Activated CD4-positive, alpha-beta T cell treated with anti-CD3 and anti-CD28 coated beads, Interleukin-2, amount 50 U/mL, for 16 hours (primary cell): Measurements from ENCODE around the gene PDE6D.
A peak's percentile ranks its signal among the peaks of the same experiment; 100 is the strongest.

Experiments
- DNase-seq: peaks from one replicate; pipeline ENCODE4 v3.0.0-alpha.2; 2020

Gene PDE6D

DNA sequence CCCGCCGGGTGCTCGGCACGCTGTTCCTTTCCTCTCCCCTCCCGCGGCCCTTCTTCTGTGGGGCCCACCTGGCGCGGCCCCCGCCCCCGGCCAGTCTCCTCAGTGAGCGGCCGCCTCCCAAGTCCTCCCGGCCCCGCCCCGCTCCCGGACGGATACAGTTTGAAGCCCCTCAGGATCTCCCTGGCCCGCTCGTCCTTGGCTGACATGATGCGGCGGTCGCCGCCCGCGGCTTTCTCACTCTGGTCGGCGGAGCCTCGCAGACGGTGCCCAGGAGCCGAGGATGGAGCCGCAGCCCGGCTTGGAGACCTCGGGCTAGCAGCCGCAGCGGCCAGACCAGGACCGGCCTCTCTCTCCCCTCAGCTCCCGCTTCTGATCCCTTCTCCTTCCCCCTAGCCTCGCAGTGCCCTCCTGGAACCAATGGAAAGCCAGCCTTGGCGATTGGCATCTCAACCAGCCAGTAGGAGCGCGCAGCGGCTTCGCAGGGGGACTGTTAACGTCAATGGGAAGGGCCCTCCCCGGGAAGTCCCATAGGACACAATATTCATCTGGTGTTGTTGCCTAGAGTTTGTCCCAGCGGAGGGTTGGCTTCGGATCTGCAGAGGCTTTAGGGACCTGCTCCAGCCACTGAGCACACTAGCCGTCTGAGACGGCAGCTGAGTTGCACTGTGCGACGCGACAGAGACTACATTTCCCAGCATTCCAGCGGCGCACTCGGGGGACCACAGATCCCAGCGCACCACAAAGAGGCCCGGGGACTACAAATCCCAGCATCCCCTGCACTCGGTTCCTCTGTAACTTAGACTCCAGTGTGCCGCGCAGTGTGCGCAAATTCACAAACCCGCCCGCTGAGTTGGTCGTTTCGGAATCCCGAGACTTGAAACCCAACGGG, at the start of gene PDE6D:
Gene PDE6D (minus strand): TSS at position 374 of the 889 bp plus-strand sequence. CDS start 168 bp downstream, at position 206.
- peak; percentile 98 for DNase-seq

DNA sequence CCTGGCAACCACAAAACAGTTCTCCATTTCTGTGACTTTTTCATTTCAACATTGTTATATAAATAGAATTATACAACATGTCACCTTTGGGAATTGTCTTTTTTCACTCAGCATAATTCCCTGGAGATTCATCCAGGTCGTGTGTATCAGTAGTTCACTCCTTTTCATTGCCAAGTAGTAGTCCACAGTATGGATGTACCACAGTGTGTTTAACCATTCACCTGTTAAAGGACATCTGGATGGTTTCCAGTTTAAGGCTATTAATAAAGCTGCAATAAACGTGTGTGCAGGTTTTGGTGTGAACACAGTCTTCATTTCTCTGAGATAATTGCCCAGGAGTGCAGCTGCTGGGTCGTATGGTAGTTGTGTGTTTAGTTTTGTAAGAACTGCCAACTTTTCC, 40.8 kb upstream of the PDE6D start:
- DNase-seq: no peak

DNA sequence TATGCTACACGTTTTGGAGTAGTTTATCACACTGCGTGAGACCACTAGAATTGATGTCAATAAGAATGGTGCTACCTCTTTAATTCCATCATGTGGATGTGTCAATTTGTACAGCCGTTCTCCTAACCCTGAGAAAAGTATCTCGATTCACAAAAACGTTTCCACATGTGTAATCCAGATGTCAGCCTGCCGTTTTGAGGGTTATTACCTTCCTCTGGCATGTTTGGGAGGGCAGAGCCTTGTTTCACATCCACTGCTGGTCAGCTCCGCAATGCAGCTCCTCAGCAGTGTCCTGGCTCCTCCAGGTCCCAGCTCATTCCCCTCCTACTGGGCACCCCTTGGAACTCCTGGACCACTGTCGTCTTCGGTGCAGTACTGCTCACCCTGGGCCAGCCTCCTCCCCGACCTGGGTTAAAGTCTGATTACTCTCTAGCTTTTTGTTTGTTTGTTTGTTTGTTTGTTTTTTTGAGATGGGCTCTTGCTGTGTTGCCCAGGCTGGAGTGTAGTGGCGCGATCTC, 39.8 kb upstream of the PDE6D start:
- DNase-seq: no peak

DNA sequence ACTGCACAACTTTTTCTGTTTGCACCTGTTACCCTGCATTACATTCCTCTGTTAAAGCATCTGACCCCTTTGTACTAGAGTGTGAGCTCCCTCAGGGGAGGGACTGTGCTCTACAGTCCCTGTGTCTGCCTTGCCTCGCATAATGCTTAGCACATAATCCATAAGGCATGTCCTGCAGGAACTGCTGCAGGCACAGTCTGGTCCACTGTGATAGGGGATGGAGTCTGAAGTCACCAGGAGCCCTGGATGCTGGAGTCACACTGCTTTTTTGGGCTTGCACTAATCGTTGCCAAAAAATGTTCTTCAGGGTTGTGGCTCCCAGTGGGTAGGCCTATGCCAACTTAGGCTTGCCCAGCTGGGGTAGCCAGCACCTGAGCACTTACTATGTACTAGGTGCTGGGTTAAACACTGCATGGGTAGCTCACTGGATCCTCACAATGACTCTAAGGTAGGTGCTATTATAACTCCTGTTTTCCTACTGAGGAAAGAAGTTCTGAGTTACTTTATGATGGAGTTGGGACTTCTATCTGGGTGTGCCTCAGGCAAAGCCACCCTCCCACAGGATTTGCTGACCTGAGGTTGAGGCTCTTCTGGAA, 38.5 kb upstream of the PDE6D start:
- no peak for DNase-seq

DNA sequence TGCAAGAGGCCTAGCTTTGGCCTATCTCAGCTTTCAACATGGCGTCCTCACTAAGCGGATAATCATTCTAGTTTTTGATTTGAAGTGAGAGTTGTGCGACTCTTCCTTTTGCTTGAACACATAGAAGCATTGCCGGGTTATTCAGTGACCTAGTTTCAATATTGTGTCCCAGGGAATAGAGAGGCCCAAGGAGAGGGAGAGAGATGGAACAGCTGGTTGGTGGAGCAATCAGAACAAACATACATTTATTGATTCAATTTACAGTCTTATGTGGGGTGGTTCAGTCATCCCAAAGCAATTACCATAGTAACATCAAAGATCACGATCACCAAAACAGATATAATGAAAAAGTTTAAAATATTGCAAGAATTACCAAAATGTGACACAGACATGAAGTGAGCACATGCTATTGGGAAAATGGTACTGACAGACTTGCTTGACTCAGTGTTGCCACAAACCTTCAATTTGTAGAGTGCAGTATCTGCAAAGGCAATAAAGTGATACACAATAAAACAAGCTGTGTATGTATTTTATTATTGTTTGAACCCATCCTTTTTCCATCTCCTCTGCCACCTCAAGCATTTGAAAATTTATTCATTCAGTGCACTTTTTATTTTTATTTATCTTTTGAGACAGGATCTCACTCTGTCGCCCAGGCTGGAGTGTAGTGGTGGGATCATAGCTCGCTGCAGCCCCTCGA, 35.4 kb upstream of the PDE6D start:
- no peak for DNase-seq

DNA sequence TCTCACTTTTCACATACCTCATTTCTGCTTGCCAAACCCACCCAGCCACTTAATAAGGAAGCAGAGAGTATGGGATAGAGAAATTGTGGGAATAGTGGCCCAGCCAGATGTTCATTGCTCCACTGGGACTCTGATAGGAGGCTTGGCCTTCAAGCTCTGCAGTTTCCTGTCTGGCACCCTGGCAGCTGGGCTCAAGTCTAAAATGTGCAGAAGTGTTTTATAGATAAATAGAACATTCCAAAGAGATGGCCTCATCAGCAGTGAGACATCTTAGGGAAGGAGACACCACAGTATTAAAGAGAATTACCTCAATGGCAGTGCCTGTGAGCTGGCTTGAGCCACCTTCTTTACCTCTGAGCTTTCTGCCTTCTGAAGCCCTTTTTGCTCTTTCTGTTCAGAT, 29.8 kb upstream of the PDE6D start:
- no peak for DNase-seq

DNA sequence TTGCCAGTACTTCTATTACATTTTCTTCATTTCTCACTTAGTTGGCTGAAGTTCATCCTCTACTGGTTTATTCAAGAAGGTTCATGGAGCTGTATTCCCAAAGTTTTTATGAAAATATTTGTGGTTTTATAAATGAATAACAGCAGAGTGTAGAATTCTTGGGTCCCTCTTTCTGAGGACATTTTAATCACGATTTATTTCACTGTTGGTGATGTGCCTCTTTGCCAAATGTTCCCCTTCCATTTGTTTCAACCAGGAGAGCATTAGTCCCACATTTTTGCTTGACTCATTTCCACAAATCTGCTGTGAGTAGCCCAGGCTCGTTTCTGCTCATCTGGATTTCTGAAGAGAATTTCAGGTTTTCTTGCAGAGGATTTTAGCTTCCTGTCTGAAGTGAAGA, 25.9 kb upstream of the PDE6D start:
- no peak for DNase-seq

DNA sequence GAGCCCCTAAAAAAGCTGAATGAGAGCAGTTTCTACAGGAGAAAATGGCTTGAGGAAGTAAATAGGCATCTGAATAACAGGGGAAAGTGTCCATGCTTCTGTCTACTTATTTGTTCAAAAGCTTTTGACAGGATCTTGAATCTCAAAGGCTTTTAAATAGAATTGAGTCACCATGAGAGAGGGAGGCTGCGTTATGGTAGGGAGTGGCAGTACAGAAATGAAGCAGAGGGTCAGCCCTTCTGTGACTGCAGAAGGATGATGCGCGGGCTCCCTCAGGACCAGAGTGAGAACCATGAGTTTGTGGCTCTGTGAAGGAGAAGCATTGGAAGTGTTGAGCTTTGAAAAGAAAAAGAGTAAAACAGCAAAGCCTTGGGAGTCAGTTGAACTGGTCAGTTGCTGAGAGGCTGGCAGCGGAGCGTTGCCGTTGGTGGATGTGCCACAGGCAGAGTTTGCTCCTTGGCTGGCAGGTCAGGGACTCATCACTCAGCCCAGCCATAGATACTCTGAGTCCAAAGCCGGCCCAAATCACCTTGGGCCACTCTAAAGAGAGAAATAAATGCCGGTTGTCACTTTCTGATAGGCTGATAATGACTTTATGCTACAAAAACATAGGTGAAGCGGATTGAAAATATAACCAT, 22.5 kb upstream of the PDE6D start:
- DNase-seq: no peak

DNA sequence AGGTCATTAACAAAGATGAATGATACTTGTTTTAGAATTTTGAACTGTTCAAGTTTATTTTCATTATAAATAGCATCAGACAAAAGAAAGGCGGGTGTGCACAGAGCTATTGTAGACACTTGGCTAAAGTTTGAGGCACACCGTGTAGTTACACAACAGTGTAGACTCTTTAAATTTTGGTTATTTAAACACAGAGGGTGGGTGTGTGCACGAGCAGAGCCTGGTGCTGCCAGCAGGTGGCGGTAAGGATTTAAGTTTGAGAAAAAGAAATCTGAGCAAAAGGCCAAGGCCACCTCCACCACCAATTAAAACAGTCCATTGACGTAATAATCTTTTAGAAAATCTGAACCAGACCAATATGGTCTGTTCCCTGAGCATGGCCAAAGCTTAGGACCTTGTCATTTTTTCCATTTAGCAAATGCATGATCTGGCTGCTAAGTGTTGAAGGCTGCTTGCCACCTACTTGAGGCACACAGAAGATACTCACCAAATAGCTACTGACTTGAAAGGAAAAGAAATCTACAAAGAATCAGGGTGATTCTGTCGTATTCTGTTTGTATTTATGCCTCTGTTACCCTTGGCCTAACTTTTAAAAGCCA, 19.5 kb upstream of the PDE6D start:
- DNase-seq: peak; percentile 50

DNA sequence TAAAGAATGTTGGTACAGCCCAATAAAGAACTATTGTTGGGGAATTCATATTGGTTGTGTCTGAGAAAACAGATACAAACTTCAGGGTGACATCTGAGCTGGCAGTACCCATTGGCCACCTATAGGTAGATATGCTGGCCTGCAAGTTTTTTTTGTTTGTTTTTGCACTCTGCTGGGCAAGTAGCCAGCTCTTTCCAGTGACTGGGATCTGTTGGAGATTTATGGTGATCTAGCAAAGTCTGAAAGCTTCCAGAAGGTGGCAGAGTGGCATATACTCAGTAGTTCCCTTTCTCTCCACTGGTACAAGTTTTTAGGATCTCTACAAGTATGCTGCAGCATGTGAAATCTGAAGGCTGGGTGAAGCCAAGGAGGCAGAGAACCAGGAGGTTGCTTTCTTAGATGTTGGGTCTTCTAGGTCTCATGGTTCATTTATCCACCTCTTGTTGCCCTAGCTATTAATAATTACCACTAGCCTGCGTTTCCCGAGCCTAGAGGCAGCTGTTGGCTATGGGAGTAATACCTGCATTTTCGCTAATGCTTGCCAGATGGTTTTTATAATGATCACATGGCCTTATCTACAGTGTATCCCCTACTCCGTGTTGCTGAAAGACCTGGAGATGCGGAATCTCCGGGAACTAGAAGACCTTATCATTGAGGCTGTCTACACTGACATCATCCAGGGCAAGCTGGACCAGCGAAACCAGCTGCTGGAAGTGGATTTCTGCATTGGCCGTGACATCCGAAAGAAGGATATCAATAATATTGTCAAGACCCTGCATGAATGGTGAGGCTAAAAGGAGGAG, 14.6 kb upstream of the PDE6D start:
- DNase-seq: no peak

DNA sequence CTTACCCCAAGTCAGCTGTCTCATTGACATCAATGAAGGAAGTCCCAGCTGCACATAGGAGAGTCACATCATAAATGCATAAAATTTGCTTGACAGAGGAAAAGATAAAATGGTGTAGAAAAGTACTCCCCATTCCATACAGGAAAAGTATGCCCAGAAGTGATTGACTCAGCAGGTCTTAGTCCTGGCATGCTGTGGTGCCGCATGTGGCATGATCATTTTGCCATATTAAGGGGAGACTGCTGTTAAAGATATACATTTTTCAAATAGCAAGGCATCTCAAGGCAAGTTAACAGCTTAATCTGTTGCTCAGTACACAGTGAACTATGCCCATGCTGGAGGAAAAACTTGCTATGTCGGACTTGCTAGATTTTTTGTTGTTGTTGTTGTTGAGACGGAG, 13.3 kb upstream of the PDE6D start:
- no peak for DNase-seq

DNA sequence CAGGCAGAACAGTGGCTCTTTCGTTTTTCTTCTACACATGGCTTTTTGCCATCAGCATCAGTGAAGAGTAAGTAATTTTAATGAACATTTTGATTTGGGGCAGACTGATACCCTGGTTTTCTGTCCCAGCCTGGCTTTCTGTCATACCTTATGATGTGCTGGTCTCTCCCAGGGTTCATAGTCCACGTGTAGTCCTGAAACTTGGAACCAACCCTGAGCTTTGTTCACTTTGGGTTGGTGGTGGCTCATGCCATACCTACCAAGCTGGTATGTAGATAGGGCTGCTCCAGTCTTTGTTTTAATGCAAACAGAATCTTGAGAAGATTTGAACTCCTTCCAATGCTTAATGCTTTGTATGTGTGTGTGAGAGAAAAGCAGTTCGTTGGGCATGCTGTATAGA, 10.0 kb upstream of the PDE6D start:
- no peak for DNase-seq

DNA sequence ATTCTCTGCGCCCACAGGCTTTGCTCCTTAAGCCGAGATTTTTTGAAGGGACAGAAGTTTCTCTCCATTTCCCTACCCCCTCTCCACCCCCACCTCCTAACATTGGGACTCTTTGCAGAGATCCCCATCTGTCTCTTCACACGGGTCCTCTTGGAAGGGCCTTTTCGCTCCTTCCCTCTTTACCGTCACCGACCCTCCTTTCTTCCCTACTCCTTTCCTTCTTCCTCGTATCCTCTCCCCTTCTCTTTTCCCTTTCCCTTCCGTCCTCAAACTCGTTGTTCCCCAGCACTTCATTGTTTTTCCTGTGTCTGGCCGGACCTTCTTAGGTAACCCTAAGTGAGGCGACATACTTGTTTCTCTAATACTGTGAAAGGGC, 5.8 kb upstream of the PDE6D start:
- DNase-seq: no peak

DNA sequence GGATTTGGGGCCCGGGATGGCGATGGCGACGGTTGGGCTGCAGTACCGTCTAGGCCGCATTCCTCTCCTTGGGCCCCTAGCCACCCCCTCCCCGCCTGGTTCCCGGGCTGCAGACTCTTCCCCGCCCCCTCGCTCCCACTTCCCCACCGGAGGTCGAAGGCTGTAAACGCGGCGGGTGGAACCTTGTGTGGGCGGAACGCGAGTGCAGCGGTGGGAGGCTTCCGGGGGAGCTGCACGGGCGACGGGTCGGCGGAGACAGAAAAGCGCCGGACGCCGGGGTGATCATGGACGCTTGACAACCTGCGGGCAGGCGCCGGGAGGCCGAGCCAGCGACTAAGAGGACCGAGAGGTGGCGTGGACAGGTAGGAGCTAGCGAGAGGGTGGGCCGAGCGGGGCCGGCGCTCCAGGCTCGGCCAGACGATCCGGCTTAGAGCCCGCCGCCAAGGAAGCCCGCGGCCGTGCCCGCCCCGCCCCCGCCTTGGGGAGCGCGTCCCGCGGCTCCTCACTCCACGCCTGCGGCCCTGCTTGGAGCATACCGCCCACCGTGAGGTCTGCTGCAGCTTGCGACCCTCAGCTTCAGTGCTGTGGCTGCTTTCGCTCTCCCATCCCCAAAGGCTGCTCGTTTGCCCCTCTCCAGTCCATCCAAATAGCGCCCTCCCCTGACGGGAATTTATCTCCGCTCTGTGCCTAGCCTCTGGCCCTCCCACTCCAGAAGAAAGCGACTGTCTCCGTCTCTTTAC, 5.3 kb upstream of the PDE6D start, which contains the start of gene COPS7B:
Gene COPS7B (plus strand): TSS at position 269 of the 740 bp plus-strand sequence. CDS start 2,126 bp downstream, outside the sequence.
- DNase-seq: peak; percentile 82

DNA sequence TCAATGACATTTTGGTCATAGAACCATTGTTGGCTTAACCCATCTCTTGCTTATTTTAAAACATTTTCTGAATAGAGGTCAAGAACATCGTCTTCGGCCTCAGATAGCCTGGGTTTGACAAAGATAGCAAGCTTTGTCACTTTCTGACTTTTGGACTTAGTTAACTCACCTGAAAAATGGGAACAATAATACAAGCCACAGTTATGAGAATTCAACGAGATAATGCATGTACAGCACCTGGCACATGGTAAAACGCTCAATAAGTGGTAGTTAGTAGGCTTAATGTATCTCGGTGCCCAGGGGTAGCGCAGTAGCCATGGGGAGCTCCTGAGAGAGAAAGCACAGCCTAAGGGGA, 4.7 kb upstream of the PDE6D start:
- no peak for DNase-seq

DNA sequence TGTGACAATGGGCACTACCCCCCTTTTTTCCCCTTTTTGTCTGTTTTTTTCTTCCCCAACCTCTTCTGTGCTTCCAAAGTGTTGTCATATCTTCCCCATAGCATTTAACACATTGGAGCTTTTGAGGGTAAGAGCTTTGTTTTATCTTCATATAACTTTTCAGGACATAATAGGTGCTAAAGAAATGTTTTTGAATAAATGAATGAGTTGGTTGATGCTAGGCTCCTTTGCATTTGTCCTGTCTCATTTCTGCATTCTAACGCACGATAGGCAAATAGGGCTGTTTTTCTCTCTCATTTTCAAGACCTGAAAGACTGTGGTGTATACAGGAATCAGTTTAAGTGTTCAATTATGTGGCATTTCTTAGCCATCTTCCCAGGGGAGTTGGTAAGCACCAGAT, 4.3 kb upstream of the PDE6D start:
- DNase-seq: no peak

DNA sequence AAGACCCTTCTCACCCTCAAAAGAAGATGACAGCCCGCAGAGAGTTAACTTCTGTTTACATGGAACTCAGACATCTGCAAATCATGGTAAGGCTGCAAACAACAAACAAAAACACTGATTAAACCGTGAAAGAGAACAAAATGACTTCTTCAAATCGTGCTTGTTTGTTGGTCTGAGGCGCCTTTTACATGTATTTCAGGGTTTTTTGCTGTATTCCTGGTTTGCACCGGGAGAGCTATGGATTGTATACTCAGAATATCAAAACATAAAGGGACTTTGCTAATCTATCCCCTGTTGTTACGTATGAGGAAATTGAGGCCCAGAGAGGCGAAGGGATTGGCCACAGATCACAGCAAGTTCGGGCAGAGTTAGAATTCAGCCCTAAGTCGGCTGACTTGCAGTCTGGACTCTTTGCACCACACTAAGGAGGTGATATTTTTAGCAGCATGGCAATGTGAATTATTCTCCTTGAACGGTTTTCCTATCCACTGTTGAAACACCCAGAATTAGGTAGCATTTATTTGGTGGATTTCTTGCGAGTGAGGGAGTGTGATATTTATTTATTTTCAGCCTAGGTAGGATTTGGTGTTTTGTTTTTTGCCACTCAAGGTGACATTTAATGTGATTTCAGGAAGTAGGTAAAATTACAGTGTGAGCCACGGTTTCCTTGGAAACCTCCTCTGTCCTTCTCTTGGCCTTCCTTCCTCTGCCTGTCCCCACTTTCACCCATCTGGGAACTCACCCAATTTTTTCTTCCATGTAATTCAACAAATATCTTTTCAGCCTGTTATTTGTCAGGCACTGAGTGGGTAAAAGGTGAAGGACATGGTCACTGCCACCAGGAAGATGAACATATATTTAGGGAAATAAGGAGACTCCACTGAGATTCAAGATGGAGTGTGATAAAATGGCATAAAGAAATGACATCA, 980 bp upstream of the PDE6D start:
- DNase-seq: peak; percentile 33

DNA sequence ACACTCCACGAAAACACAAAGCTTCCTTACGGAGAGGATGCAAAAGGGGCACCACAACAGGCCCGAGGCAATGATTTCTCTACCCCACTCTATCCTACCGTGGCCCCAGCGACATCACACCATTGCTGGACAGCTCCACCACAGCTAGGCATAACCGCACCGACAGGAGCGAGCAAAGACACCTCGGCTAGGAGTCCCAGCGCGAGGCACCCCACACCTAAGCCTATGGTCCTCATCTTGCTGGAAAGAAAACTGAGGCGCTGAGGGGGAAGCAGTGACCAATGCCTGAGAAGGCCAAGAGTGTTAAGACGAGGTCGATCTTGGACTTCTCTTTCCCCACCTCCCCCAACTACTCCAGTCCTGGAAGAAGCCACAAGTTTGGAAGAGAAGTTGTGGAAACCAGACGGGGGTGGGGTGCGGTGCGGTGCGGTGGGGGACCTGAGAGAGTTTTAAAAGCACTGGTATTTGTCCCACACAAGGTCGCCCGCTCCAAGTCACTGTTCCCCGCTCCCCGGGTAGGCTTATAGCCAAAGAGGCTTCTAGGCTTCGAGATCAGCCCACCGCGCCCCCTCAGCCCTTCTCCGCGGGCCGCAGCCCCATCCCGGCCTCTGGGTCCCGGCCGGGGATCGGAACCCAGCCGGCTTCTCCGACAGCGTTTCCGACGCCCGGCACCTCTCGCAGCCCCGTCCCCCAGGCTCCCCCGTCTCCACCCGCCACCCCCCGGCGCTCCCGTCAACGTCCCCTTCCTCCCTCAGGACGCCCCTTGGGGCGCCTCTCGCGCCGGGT, 766 bp downstream of the PDE6D start:
- no peak for DNase-seq
